SU-DHL-6 (cell line): Measurements from ENCODE around the gene TRIM34.

Experiments
- CTCF ChIP-seq: fragments of 200-600 bp; sonication (generic); IDR thresholded peaks from one replicate; pipeline ENCODE4 v1.5.1; 2017; ENCODE audit warnings: antibody characterized with exemption, mild to moderate bottlenecking, low read length, moderate library complexity; ENCODE audit not compliant: insufficient read depth, poor library complexity, severe bottlenecking
- EZH2phosphoT487 ChIP-seq: fragments of 200-600 bp; sonication (generic), shearing (Covaris generic); conservative IDR thresholded peaks from 2 replicates; pipeline ENCODE4 v1.6.1; 2018; ENCODE audit warnings: mild to moderate bottlenecking, antibody characterized with exemption, low read length, moderate library complexity, mixed read lengths

GRCh38 chr11:5684036-5684645, 59.3 kb downstream of the TRIM34 start:
- TF ChIP-seq CTCF: no peak
- TF ChIP-seq EZH2phosphoT487: no peak
